ENCODE data around the gene DRAM2.
A peak's percentile ranks its signal among the peaks of the same experiment; 100 is the strongest.

DRAM2 gene

GRCh38 chr1:111127923-111128643, 11.8 kb downstream of the DRAM2 start:
- H3F3A ChIP-seq (ENCODE audit: control insufficient read depth, insufficient read depth): peaks cover 45% of the 10 kb centered on the region
- H3K27ac ChIP-seq (ENCODE audit: low read depth, low read length): peak overlapping the region; percentile 98
- H3K79me2 ChIP-seq (ENCODE audit: control insufficient read depth, low read length): peaks cover 12% of the 10 kb centered on the region
- H3K4me2 ChIP-seq (ENCODE audit: low read length): peak overlapping the region; percentile 76
- H3K4me3 ChIP-seq (ENCODE audit: low read length): peak overlapping the region; percentile 65
- H3K9me2 ChIP-seq (replicated peaks; ENCODE audit: control insufficient read depth, low read length): no peaks in the 10 kb centered on the region
- H3K9me3 ChIP-seq (ENCODE audit: control insufficient read depth, insufficient read depth, low read length): no peaks in the 10 kb centered on the region
- TF ChIP-seq, protein P1, sequence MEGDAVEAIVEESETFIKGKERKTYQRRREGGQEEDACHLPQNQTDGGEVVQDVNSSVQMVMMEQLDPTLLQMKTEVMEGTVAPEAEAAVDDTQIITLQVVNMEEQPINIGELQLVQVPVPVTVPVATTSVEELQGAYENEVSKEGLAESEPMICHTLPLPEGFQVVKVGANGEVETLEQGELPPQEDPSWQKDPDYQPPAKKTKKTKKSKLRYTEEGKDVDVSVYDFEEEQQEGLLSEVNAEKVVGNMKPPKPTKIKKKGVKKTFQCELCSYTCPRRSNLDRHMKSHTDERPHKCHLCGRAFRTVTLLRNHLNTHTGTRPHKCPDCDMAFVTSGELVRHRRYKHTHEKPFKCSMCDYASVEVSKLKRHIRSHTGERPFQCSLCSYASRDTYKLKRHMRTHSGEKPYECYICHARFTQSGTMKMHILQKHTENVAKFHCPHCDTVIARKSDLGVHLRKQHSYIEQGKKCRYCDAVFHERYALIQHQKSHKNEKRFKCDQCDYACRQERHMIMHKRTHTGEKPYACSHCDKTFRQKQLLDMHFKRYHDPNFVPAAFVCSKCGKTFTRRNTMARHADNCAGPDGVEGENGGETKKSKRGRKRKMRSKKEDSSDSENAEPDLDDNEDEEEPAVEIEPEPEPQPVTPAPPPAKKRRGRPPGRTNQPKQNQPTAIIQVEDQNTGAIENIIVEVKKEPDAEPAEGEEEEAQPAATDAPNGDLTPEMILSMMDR (IDR thresholded peaks at IDR 0.05; ENCODE audit: low read depth, low read length, poor library complexity, severe bottlenecking): no peak
- TF ChIP-seq EZH2phosphoT487 (IDR thresholded peaks at IDR 0.05; ENCODE audit: borderline replicate concordance, low read length): no peak
- H3K27me3 ChIP-seq (ENCODE audit: control insufficient read depth, low read length): no peaks in the 10 kb centered on the region
- peaks cover 70% of the 10 kb centered on the region for H3K36me3 ChIP-seq (ENCODE audit: control insufficient read depth, low read length)
- H3K4me1 ChIP-seq (ENCODE audit: control insufficient read depth, low read length): peaks cover 79% of the 10 kb centered on the region
- H4K20me1 ChIP-seq (ENCODE audit: control insufficient read depth, insufficient read depth, low read depth, low read length): no peaks in the 10 kb centered on the region

GRCh38 chr1:111126354-111126753, 13.5 kb downstream of the DRAM2 start:
- H4K20me1 ChIP-seq (ENCODE audit: control insufficient read depth, insufficient read depth, low read depth, low read length): no peaks in the 10 kb centered on the region
- no peaks in the 10 kb centered on the region for H3K27me3 ChIP-seq (ENCODE audit: control insufficient read depth, low read length)
- TF ChIP-seq, protein P1 (IDR thresholded peaks at IDR 0.05; ENCODE audit: low read depth, low read length, poor library complexity, severe bottlenecking): no peak
- no peak for TF ChIP-seq EZH2phosphoT487 (IDR thresholded peaks at IDR 0.05; ENCODE audit: borderline replicate concordance, low read length)
- peaks cover 73% of the 10 kb centered on the region for H3K4me1 ChIP-seq (ENCODE audit: control insufficient read depth, low read length)
- H3F3A ChIP-seq (ENCODE audit: control insufficient read depth, insufficient read depth): peaks cover 35% of the 10 kb centered on the region
- H3K9me2 ChIP-seq (replicated peaks; ENCODE audit: control insufficient read depth, low read length): no peaks in the 10 kb centered on the region
- H3K79me2 ChIP-seq (ENCODE audit: control insufficient read depth, low read length): peaks cover 12% of the 10 kb centered on the region
- peak overlapping the region; percentile 98 for H3K27ac ChIP-seq (ENCODE audit: low read depth, low read length)
- no peaks in the 10 kb centered on the region for H3K9me3 ChIP-seq (ENCODE audit: control insufficient read depth, insufficient read depth, low read length)
- H3K4me3 ChIP-seq (ENCODE audit: low read length): peak overlapping the region; percentile 59
- peaks cover 72% of the 10 kb centered on the region for H3K36me3 ChIP-seq (ENCODE audit: control insufficient read depth, low read length)
- peak overlapping the region; percentile 76 for H3K4me2 ChIP-seq (ENCODE audit: low read length)

- no peaks in the 10 kb centered on the region for H3K27me3 ChIP-seq (ENCODE audit: control insufficient read depth, low read length)
- no peaks in the 10 kb centered on the region for H3K9me2 ChIP-seq (replicated peaks; ENCODE audit: control insufficient read depth, low read length)
- H3K79me2 ChIP-seq (ENCODE audit: control insufficient read depth, low read length): no peaks in the 10 kb centered on the region
- 0 out of 2 replicates have a peak, but pooled peaks cover 2% of the 10 kb centered on the region for H3F3A ChIP-seq (ENCODE audit: control insufficient read depth, insufficient read depth)
- H3K36me3 ChIP-seq (ENCODE audit: control insufficient read depth, low read length): peaks cover 51% of the 10 kb centered on the region
- no peak overlapping the region for H3K27ac ChIP-seq (ENCODE audit: low read depth, low read length)
- TF ChIP-seq EZH2phosphoT487 (IDR thresholded peaks at IDR 0.05; ENCODE audit: borderline replicate concordance, low read length): no peak
- TF ChIP-seq, protein P1 (IDR thresholded peaks at IDR 0.05; ENCODE audit: low read depth, low read length, poor library complexity, severe bottlenecking): no peak
- H3K9me3 ChIP-seq (ENCODE audit: control insufficient read depth, insufficient read depth, low read length): no peaks in the 10 kb centered on the region
- no peak overlapping the region for H3K4me2 ChIP-seq (ENCODE audit: low read length)
- no peak overlapping the region for H3K4me3 ChIP-seq (ENCODE audit: low read length)
- no peaks in the 10 kb centered on the region for H4K20me1 ChIP-seq (ENCODE audit: control insufficient read depth, insufficient read depth, low read depth, low read length)
- H3K4me1 ChIP-seq (ENCODE audit: control insufficient read depth, low read length): peaks cover 11% of the 10 kb centered on the region
Measured at GRCh38 chr1:111116496-111116895, 23.4 kb downstream of the DRAM2 start.
